Measurements from ENCODE around the gene SLCO4A1. TPM values are rescaled to one million over a fixed set of nuclear protein-coding genes. Genes with fewer than 3 reads are reported as not detected.

SLCO4A1 gene
- total and polyA plus RNA-seq, 2 of the 4 experiments (the other 2 are of a cell fraction) = 0.72 to 1.1 TPM

DNA sequence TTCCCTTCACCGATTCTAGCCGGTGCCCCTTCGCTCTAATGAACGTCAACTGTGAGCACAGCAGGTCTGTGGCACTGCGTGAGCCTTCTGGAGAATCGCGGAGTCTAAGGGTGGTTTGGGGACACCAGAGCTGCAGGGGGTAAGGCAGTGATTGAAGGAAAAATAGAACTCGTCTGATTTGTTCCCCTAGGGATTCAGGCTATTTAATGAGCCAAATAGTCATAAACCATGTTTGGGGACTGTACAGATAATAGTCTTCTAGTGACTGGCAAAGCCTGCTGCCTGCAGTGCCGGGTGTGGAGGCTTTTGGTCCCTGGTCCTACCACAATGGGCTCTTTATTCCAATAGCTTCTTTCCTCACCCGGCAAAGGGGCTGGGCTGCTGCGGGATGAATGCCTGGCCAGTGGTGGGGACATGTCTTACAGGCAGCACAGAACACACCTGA lies 55.2 kb downstream of the SLCO4A1 start:
- dilution Hi-C loops (cut with HindIII; ENCODE audit: low sequenced_read_pairs, unreplicated experiment) = no loop called here
- POLR2A ChIA-PET (ENCODE audit: unreplicated experiment) = no interaction called here

More for the DNA sequence above, 55.2 kb downstream of the SLCO4A1 start:
- no peak overlapping the region for H3K23ac ChIP-seq (ENCODE audit: low read depth, low read length)
- intact Hi-C loops (cut with micrococcal nuclease) (no loop called here), in situ Hi-C loops (cut with MboI; ENCODE audit: low sequenced_read_pairs) (loop anchor here (25.0 kb wide), 1 partner anchor 315 kb away; the partner anchor contains the start of gene BHLHE23)
- no peak overlapping the region for H2BK15ac ChIP-seq (ENCODE audit: low read depth, low read length)
- TF ChIP-seq POLR2A (IDR thresholded peaks at IDR 0.05; ENCODE audit: low read depth, low read length) (no peak), NFE2L2 (IDR thresholded peaks at IDR 0.05; ENCODE audit: low read depth, low read length) (no peak), CHD1 (IDR thresholded peaks at IDR 0.05; ENCODE audit: low read depth, low read length) (no peak), MXI1 (IDR thresholded peaks at IDR 0.05; ENCODE audit: borderline replicate concordance, low read depth, low read length) (no peak)
- no peak overlapping the region for H2BK120ac ChIP-seq (ENCODE audit: low read depth, low read length)
- no peak overlapping the region for H2AK5ac ChIP-seq (ENCODE audit: low read depth, low read length)
- no peak overlapping the region for H2BK5ac ChIP-seq (ENCODE audit: low read depth, low read length, poor library complexity, severe bottlenecking)
- no peak overlapping the region for H2AK9ac ChIP-seq (replicated peaks; ENCODE audit: low read depth, low read length, poor library complexity)
- H2AFZ ChIP-seq (replicated peaks; ENCODE audit: low read length, poor library complexity) = no peak overlapping the region
- H3K4ac ChIP-seq (ENCODE audit: low read depth, low read length) = no peak overlapping the region
- no TSS peak for BruUV-seq (replicated peaks)
- H4K5ac ChIP-seq (ENCODE audit: low read depth, low read length) = no peak overlapping the region
- no peaks in the 10 kb centered on the region for H3K36me3 ChIP-seq (ENCODE audit: control insufficient read depth, insufficient read depth, low read length)
- no peak overlapping the region for H3K4me2 ChIP-seq (ENCODE audit: low read depth, low read length)
- H3K18ac ChIP-seq (ENCODE audit: low read depth, low read length) = no peak overlapping the region
- H3K27me3 ChIP-seq (ENCODE audit: control insufficient read depth, insufficient read depth, low read length) = peaks cover 33% of the 10 kb centered on the region
- H3K9me1 ChIP-seq (ENCODE audit: insufficient read depth, low read length) = no peaks in the 10 kb centered on the region
- H2BK20ac ChIP-seq (ENCODE audit: low read depth, low read length) = no peak overlapping the region
- H3K4me3 ChIP-seq (ENCODE audit: insufficient read depth, low read depth, low read length) = no peak overlapping the region
- H3K56ac ChIP-seq (ENCODE audit: extremely low read depth, insufficient read depth, low read length) = no peak overlapping the region
- no peak overlapping the region for H4K91ac ChIP-seq (ENCODE audit: insufficient read depth, low read depth, low read length)
- H3K9ac ChIP-seq (ENCODE audit: low read depth, low read length) = no peak overlapping the region
- no peaks in the 10 kb centered on the region for H4K20me1 ChIP-seq (ENCODE audit: insufficient read depth, low read length)
- no peak for ATAC-seq (ENCODE audit: low read depth)
- no peak for DNase-seq
- CTCF ChIA-PET = no interaction called here
- 86% methylated on average over 8 of the region's 11 CpGs; no CpG with 5 or more reads in 1 of the 2 experiments for WGBS, 2 experiments (ENCODE audit: extremely low coverage in 2 of 2, insufficient read length in 1 of 2)
- no peaks in the 10 kb centered on the region for H3K9me3 ChIP-seq (ENCODE audit: control insufficient read depth, insufficient read depth, low read length)
- H3K14ac ChIP-seq (replicated peaks; ENCODE audit: low read depth, low read length) = no peak overlapping the region
- H3K79me1 ChIP-seq (ENCODE audit: low read depth in 1 of 2, low read length in 2 of 2) = no peaks in the 10 kb centered on the region
- H3K4me1 ChIP-seq (ENCODE audit: control insufficient read depth, insufficient read depth, low read length) = no peaks in the 10 kb centered on the region
- no peak overlapping the region for H4K8ac ChIP-seq (ENCODE audit: low read depth in 2 of 2, low read length in 2 of 2)
- no peak overlapping the region for H3K27ac ChIP-seq (ENCODE audit: insufficient read depth, low read length)

All from IMR-90 (cell line).